Left hindlimb (tissue), 1 donor: ENCODE measurements around the gene ARHGAP25.
"Not testable (repeated sequence)": the region's sequence is repeated elsewhere in the genome, so short reads cannot be mapped to it uniquely, and the experiment has no call there.

ENCODE experiments used
- DNase-seq: peaks from one replicate; pipeline ENCODE4 v3.0.0-alpha.2; 2018

ARHGAP25 gene

GRCh38 chr2:68802161-68802560, 67.5 kb downstream of the ARHGAP25 start:
- not testable (repeated sequence) for DNase-seq

GRCh38 chr2:68805025-68805424, 70.4 kb downstream of the ARHGAP25 start:
- DNase-seq, result no peak

- DNase-seq, result no peak
Observed at GRCh38 chr2:68806511-68807109, 72.0 kb downstream of the ARHGAP25 start.

- no peak for DNase-seq
Observed at GRCh38 chr2:68807821-68808266, 73.2 kb downstream of the ARHGAP25 start.

DNA sequence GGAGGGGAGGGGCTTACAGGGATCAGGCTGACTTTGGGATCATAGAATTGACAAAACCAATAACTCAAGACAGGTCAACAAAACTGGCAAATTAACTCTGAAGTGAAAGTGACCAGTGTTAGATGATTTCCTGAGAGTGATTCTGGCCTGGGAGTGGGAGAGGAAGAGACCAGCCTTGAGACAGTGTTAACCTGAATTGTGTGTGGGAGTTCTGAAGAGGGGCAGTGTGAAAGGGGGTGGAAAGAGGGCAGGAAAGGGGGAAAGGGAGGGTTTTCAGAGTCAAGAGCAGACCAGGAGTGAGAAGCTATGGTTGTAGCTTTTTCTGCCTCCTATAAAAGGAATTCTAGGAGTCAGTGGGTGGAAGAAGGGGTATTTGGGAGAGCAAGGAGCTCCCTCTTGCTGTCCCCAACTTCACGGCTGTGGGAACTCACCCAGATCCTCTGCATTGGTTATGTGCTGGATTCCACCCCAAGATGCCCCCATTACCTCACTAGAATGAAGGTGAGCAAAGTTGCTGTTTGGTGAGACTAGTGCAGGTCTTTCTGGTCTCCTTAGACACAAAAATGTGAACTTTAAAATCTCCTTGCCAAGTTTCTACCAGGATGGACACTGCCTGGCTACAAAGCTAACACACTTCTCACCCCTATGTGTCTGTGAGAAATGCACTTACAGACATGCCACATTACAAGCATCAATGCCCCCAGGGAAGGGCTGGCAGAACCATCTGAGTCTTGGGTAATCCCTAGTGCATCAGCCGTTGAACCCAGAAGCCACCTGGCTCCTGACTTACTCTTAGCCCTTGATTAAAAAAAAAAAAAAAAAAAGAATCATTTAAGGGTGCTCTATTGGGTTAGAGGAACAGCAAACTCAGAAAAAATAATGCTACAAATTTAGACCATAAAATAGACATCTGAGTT, 75.0 kb downstream of the ARHGAP25 start:
- no peak for DNase-seq

DNA sequence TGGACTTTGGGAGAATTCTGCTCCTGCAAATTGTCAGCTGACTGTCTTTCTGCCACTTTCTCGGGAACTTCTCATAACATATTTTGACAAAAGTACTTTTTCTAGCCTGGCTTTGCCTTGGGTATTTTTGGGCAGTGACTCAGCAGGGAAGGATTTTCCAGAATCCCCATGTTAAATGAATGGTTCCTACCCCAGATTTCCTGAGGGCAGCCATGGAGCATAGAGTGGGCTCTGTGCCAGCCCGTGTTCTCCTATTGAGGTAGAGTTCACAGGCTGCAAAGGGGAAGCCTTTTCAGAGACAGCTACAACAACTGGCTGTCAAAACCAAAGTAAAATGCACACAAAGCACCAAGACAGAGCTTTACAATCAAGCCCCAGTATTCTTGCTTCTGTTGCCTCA, 76.8 kb downstream of the ARHGAP25 start:
- peak; percentile 57 for DNase-seq

DNA sequence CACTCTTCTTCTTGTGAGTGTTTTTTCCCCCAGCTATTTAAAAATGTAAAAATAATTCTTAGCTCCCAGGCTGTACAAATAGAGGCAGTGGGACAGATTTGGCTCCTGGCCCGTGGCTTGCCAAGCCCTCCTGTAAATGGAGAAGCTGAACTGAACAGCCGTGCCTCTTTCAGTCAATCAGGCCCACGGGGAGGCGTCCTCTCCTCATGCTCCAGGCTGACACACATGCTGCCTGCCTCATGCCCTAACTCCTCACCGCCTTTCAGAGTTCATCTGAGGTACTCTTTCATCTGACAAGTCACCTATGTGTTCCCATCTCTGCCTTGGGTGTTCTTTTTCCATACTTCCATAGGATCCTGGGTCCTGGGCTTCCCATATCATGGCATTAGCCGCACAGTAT, 77.6 kb downstream of the ARHGAP25 start:
- peak; percentile 54 for DNase-seq

- no peak for DNase-seq
Observed at GRCh38 chr2:68813596-68813995, 79.0 kb downstream of the ARHGAP25 start.

GRCh38 chr2:68817306-68817705, 82.7 kb downstream of the ARHGAP25 start:
- no peak for DNase-seq

DNA sequence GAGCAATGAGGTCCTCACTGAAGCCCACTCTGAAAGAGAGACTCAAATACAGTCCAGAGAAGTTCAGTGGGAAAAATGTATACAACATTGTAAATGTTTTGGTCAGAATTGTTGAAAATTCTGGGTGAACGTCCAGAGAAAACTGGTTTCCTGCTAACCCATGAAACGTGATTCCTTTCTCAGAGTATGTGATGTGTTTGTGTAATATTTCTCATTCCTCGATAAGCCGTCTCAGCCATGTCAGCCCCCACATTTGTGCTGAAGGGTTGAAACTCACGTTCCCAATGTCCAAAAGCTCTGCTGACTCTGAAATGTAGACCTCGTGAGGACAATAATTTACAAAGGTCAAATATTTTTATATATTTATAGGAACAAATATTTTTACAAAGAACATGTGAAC, 84.9 kb downstream of the ARHGAP25 start:
- no peak for DNase-seq

GRCh38 chr2:68822207-68822872, 87.7 kb downstream of the ARHGAP25 start:
- DNase-seq, result no peak

DNA sequence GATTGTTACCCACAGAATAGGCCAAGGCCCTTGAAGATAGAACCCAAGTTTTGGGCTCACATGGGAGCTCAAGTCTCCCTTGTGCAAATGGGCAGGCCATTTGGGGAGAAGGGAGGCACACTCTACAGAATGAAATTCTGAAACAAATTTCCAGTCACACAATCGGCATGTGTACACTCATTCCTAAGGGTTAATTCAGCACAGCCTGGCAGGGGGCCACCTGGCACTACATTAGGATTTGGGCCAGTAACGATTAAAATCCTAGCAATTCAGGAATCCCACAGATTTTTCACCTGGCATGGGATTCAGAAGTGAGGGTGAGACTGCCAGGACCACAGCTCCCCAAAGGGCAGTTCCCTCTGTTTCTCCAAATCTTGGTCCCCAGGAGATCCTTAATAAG, 90.2 kb downstream of the ARHGAP25 start:
- DNase-seq, result no peak

DNA sequence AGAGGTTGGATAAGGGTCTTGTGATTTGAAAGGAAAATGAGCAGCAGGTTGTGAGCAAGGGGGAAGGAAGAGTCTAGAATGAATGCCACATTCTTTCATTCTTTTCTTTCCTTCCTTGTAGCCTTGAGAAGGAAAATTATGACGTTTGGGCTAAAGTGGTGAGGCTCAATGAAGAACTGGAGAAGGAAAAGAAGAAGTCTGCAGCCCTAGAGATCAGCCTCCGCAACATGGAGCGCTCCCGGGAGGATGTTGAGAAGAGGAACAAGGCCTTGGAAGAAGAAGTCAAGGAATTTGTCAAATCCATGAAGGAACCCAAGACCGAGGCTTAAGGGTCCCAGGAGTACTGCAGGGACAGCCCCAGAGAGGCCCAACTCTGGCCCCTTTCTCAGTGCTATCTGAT, 91.3 kb downstream of the ARHGAP25 start:
- DNase-seq, result no peak

- no peak for DNase-seq
Observed at GRCh38 chr2:68827666-68828065, 93.1 kb downstream of the ARHGAP25 start.

- peak; percentile 93 for DNase-seq
Observed at GRCh38 chr2:68828887-68829708, 94.5 kb downstream of the ARHGAP25 start.

GRCh38 chr2:68829749-68830148, 95.1 kb downstream of the ARHGAP25 start:
- DNase-seq, result no peak

DNA sequence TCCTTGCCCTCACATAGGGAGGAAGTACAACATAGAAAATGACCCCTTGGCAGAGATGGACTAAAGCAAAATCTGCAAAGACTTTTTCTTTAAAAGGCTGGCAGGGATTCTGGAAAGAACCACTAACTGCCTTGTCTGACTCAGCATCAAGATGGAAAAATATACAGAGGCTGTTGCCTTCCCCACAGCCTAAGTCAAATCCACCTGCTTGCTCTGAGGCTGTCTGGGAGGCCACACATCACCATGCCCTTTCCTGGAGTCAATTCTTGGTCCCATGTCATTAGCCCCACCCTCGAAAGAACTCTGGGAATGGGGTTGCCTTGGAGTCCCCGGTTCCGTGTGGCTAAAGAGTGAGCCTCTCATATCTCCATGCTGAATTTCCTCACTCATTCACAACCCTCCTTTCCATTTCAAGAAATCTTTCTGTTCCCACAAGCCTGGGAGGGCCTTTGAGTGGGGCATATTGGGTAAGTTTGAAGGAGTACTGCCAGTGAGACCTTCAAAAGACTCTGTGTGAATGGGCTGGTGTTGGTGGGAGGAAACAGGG, 97.1 kb downstream of the ARHGAP25 start:
- DNase-seq, result peak; percentile 50

- peak; percentile 68 for DNase-seq
Observed at GRCh38 chr2:68832233-68832869, 97.7 kb downstream of the ARHGAP25 start.

- DNase-seq, result no peak
Observed at GRCh38 chr2:68833162-68833561, 98.6 kb downstream of the ARHGAP25 start.

DNA sequence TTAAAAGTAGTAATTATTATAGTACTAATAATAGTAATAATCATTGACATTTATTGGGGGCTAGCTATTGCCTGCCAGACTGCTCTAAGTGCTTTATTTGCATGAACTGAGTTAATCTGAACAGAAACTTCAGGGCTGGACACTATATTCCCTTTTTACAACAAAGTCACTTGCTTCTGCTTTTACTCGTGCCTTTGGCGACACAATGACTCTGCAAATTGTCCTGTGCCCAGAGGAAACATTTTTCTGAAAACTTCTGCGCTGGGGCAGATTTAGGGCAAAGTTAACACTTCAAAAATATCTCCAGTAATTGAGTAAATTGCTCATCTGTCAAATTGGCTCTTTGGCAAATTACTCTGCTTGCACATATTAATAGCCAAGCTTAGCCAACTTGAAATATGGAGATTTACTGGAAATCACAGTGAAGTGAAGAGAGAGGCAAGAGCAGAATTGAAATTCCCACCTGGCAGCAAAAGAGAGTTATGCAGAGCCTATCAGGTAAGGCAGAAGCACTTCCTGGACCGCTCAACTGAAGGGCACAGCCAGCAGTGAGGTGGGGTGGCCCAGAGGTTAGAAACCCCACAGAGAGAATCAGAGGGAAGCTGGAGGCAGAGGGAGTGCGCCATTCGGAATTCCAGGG, 100.2 kb downstream of the ARHGAP25 start:
- DNase-seq, result no peak

- DNase-seq, result no peak
Observed at GRCh38 chr2:68835621-68836020, 101.0 kb downstream of the ARHGAP25 start.
